HG03280 (cell line): ENCODE measurements around the gene FAM114A1.

Experiments used
- ATAC-seq: cut with Tn5 transposase; IDR thresholded peaks from one replicate; pipeline ENCODE4 v1.9.1; 2021; ENCODE audit warnings: mild to moderate bottlenecking, moderate library complexity; ENCODE audit not compliant: unreplicated experiment

The FAM114A1 gene

DNA sequence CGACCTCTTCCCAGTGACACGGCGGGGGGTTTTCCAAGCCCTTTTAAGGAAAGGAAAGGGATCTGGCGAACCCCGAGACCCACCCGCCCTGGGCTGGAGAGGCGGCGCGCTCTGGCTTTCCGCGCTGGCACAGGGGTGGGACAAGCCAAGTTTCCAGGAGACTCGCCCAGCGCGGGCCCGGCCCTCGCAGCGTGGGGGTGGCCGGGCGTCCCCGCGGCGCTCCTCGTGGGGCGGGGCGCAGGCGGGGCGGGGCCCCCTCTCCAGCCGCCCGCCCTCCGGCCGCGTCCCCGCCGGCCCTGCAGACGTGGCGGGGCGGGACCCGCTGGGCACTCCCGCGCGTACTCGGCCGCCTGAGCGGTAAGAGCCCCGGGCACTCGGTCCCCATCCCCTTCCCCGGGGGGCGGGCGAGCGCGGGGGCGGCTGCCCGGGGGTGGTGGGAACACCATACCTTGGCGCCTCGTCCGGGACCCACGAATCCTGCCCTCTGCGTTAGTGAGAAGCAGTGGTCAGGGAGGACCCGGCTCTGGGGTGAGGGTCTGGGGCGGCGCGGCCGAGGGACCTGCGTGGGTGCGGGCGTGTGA is at the start of gene FAM114A1:
Gene FAM114A1, plus strand, starts transcription at position 329 of the 581 bp plus-strand sequence. CDS start 10,273 bp downstream, outside the sequence.
- ATAC-seq: peak; percentile 86

DNA sequence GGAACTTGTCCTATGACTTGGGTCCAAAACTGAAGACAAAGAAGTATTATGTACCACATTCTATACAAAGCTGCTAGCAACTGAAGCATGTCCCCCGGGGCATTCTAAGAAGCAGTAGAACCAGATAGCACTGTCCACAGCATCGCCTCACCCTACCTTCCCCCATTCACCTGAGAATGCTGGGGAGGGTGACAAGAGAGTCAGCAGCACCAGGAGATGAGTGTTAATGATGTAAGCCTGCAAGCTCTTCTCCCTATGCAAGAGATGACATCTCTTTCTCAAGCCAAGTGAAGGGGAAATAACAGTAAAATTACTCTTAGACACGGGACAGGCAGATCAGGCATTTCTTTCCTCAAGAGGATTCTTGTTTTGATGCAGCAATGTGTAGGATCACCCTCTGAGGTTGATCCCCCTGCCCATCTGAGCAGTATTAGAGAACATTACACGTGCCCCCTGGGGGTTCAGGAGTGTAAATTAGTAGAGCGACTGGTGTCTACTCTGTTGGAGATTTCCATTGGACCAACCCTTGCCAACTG is 49.1 kb upstream of the FAM114A1 start:
- peak; percentile 39 for ATAC-seq

DNA sequence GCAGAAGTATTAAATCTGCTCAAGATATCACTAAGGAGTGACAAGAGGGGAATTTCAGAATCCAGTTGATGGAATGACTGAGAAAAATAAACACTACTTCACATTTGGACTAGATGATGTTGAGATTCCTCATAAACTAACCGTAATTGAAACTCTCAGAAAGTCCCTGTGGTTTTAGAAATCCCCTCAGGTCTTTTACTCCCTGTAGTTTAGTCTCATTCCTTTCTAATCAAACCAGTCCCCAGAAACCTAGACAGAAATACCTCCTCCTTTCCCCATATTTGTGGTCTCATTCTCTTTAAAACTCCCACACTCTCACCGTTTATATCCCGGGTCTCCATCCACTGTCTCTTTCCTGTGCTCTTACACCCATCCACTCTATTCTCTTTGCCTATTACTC is 48.0 kb upstream of the FAM114A1 start:
- no peak for ATAC-seq

DNA sequence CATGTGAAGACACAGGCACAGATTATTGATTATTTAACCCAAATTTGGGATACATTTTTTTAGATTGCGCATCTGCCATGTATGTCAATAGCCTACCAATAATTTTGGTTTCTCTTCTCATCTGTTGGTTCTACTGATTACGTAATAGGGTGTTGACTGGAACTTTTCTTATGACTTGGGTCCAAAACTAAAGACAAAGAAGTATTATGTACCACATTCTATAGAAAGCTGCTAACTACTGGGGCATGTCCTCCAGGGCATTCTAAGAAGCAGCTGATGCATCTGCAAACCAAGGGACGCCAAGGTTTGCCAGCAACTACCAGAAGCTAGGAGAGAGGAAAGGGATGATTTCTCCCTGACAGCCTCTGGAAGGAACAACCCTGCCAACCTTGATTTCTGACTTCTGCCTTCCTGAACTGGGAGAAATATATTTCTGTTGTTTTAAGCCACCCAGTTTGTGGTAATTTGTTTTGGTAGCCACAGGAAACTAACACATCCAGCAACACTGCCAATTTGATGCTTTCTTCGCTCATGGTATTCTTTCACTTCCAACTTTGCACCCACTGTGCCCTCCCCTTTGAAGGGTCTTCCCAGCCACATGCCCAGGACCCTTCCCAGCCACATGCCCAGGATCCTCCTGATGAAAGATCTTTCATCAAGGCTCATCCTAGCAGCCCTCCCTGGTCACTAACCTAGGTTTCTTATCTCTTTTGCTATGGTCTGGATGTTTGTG is 47.1 kb upstream of the FAM114A1 start:
- peak; percentile 47 for ATAC-seq

DNA sequence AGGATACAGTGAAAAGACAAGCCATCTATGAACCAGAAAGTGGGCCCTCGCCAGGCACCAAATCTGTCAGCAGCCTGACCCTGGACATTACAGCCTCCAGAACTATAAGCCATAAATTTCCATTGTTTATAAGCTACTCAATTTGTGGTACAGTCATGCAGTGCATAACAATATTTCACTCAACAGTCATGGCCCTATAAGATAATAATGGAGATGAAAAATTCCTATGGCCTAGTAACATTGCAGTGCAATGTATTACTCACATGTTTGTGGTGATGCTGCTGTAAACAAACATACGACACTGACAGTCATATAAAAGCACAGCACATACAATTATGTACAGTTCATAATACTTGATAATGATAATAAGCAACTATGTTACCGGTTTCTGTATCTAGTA is 45.9 kb upstream of the FAM114A1 start:
- no peak for ATAC-seq

GRCh38 chr4:38822748-38823303 is 44.8 kb upstream of the FAM114A1 start:
- ATAC-seq: no peak

GRCh38 chr4:38823766-38824165 is 43.8 kb upstream of the FAM114A1 start:
- ATAC-seq: no peak

DNA sequence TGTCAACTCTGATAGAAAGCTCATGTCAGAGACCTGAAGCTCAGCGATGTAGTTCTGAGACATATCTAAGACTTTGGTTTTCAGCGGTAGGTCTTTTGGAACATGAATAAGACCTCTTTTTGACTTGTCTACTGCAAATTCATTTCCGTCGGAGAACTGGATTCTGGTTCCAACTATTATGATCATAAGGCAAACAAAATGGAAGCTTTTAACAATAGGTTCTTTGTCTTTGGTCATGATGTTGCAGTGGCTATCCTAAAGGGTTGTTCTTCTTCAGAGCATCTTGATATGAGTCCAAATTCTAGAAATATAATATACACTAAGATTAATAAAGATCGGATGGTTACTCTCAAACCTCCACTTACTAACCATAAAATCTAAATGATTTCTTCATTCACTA is 38.4 kb upstream of the FAM114A1 start:
- no peak for ATAC-seq

DNA sequence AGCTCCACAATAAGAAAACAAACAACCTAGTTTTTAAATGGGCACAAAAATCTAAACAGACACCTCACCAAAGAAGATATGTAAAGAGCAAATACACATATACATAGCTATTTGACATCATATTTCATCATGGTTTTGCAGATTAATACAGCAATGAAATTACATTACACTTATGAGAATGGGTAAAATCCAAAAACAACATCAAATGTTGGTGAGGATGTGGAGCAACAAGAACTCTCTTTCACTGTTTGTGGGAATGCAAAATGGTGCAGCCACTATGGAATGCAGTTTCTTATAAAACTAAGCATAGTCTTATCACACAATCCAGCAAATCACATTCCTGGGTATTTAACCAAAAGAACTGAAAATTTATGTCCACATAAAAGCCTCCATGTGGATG is 36.0 kb upstream of the FAM114A1 start:
- ATAC-seq: no peak

DNA sequence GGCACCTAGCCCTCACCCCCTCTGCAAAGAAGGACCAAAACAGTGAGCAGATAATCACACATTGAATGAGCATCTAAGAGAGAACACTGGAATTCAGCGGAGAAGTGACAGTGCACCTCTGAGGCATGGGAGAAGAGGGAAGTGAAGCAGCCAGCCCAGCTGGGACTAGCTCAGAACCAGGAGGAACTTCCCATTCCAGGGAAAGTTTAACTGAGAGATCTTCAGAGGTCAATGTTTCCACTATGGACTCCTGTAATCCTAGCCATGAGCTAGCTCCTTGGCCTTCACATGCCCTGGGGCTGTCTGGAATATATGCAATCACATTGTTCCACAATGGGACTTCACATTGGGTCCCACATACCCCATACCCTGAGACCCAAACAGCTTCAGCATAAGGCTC is 35.4 kb upstream of the FAM114A1 start:
- ATAC-seq: no peak

GRCh38 chr4:38832624-38833528 is 34.7 kb upstream of the FAM114A1 start:
- ATAC-seq: no peak

GRCh38 chr4:38834570-38834969 is 33.0 kb upstream of the FAM114A1 start:
- no peak for ATAC-seq

DNA sequence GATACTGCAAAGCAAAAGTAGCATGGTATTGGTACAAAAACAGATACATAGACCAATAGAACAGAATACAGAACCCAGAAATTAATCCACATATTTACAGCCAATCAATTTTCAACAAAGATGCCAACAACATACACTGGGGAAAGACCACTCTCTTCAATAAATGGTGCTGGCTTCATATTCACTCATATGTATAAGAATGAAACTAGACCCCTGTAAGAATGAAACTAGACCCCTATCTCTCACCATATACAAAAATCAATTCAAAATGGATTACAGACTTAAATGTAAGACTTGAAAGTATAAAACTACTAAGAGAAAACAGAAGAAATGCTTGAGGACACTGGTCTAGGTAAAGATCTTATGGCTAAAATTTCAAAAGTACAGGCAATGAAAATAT is 30.3 kb upstream of the FAM114A1 start:
- no peak for ATAC-seq

DNA sequence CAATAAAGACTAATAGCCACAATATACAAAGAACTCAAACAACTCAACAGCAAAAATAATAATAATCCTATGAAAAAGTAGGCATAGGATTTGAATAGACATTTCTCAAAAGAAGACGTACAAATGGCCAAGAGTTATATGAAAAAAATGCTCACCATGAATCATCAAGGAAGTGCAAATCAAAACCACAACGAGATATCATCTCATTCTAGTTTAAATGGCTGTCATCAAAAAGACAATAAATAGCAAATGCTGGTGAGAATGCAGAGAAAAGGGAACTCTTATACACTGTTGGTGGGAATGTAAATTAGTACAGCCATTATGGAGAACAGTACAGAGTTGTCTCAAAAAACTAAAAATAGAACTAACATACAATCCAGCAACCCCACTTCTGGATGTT is 29.8 kb upstream of the FAM114A1 start:
- ATAC-seq: no peak

DNA sequence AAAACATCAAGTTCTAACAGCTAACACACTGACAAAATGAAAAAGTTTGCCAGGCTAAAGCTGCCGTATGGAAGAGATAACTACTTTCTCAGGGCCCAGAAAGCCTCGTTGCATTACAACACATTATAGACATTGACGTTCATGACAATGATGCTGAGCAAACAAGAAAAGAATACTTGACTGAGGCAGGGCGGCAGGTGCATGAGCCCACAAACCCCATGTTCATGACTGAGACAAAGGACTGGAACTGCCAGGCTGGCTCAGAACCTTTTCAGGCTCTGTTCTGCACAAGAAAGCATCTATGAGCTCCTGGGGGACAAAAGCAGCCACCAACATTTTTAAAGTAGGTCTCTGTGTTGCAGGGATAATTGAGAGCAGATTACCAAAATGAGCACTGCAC is 24.6 kb upstream of the FAM114A1 start:
- ATAC-seq: no peak

- ATAC-seq: no peak
Observed at GRCh38 chr4:38846015-38846414, 21.6 kb upstream of the FAM114A1 start.

DNA sequence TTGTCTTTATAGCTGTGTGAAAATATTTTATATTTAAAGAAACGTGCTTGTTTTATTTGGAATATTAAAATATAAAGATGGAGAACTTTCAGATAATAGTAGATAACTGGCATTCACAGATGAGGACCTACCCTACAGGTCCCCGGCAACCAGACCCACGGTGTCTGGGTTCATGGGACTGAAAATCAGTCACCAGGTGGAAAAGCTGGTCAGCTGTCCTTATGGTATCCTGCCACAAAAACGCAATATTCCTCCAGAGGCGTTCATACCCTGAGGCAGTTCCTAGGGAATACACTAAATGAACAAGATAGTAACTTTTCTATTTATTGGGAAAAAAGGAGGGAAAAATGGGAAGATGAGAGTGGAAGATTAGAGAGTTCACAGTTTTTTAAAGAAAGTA is 12.1 kb upstream of the FAM114A1 start:
- ATAC-seq: no peak

- no peak for ATAC-seq
Observed at GRCh38 chr4:38856046-38856445, 11.6 kb upstream of the FAM114A1 start.

- ATAC-seq: peak; percentile 50
Observed at GRCh38 chr4:38856524-38857337, 10.9 kb upstream of the FAM114A1 start, which contains the start of gene TLR6. TSS of gene TLR6 (minus strand) at chr4:38856817. CDS start at chr4:38829473, 27,344 bp downstream.
